OCI-LY3 (cell line): Measurements from ENCODE around the gene PIK3R6.

ENCODE experiments used
- H2AFZ ChIP-seq: fragments of 200-600, 300-600 bp; shearing (Covaris generic); 2 replicates; pipeline ENCODE4 v1.6.0; 2014; ENCODE audit warnings: antibody characterized with exemption, low read depth, low read length
- H3K27ac ChIP-seq: fragments of 200-600, 300-600 bp; sonication (generic); 2 replicates; pipeline ENCODE4 v1.5.1; 2014; ENCODE audit warnings: mild to moderate bottlenecking, low read length, moderate library complexity, mixed read lengths
- H3K27me3 ChIP-seq: fragments of 200-600, 300-600 bp; sonication (generic); 2 replicates; pipeline ENCODE4 v1.6.1; 2014; ENCODE audit warnings: low read depth, low read length, mixed read lengths
- H3K36me3 ChIP-seq: fragments of 200-600, 300-600 bp; sonication (generic); replicated peaks from 2 replicates; pipeline ENCODE3; 2014; ENCODE audit warnings: low read depth, low read length, mixed read lengths
- H3K4me1 ChIP-seq: fragments of 300-600, 200-600 bp; sonication (generic); 2 replicates; pipeline ENCODE4 v1.6.1; 2014; ENCODE audit warnings: low read length, mixed read lengths
- H3K4me2 ChIP-seq: fragments of 200-600, 300-600 bp; sonication (generic); 2 replicates; pipeline ENCODE4 v1.6.1; 2014; ENCODE audit warnings: low read length, mixed read lengths
- H3K4me3 ChIP-seq: fragments of 300-600, 200-600 bp; sonication (generic); 2 replicates; pipeline ENCODE4 v1.5.1; 2014; ENCODE audit warnings: antibody characterized with exemption, mild to moderate bottlenecking, low read length, moderate library complexity
- H3K79me2 ChIP-seq: fragments of 300-600, 200-600 bp; shearing (Covaris generic); 2 replicates; pipeline ENCODE4 v1.6.1; 2014; ENCODE audit warnings: mild to moderate bottlenecking, low read length, mixed read lengths
- H3K9ac ChIP-seq: fragments of 300-600, 200-600 bp; shearing (Covaris generic); 2 replicates; pipeline ENCODE4 v1.6.0; 2014; ENCODE audit warnings: mild to moderate bottlenecking, low read length, moderate library complexity
- H3K9me3 ChIP-seq: fragments of 200-600, 300-600 bp; shearing (Covaris generic); 2 replicates; pipeline ENCODE4 v1.6.1; 2014; ENCODE audit warnings: low read length, mixed read lengths; ENCODE audit not compliant: insufficient read depth
- H4K20me1 ChIP-seq: fragments of 200-600, 300-600 bp; sonication (generic); 2 replicates; pipeline ENCODE4 v1.6.1; 2016; ENCODE audit warnings: low read length, mixed read lengths; ENCODE audit not compliant: insufficient read depth
- EZH2phosphoT487 ChIP-seq: fragments of 200-600 bp; shearing (Covaris generic); IDR thresholded peaks from 2 replicates; pipeline ENCODE4 v1.6.1; 2018; ENCODE audit warnings: antibody characterized with exemption, mixed run types, low read depth
- TF ChIP-seq, protein P1 (sequence below): fragments of 200-600, 300-600 bp; sonication (generic); IDR thresholded peaks from 2 replicates; pipeline ENCODE4 v1.5.1; 2014; ENCODE audit warnings: antibody characterized with exemption, low read length, low read depth

PIK3R6 gene

DNA sequence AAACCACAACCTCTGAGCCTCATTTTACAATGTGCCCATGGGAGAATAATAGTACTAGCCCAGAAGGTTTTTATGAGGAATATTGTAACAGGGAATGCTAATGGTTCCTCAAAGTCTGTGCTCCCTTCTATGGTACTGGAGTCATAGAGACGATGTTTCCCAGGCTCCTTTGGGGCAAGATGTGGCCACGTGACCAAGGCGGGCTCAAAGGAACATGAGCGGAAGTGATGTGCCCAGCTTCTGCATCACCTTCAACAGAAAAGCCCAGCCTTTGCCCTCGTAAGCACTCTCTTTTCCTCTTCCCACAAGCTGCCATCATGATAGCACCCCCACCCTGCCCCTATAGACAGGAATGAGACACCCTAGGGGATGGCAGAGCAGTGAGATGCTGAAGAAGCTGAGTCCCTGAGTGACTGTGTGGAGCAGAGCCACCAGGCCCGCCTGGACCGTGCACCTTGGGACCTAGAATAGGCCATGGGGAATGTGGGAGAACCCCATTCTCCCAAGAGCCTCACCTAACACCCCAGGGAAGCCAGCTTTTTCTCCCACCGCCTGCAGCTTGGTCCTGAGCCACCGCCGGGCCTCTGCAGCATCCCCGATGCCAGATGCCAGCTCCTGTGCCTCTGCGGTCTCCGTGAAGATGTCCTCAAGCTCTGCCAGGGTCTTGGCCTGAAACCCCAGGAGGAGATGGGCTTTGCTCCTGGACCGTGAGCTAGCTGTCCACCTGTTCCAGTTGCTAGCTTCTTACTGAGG lies 22.2 kb upstream of the PIK3R6 start:
- Histone ChIP-seq H3K36me3 (peaks cover 6% of the 10 kb centered on the region), H3K4me1 (peaks cover 54% of the 10 kb centered on the region), H3K4me2 (no peak overlapping the region), H3K4me3 (no peak overlapping the region), H3K9me3 (no peaks in the 10 kb centered on the region), H3K27me3 (no peaks in the 10 kb centered on the region), H2AFZ (no peak overlapping the region), H4K20me1 (no peaks in the 10 kb centered on the region), H3K9ac (no peak overlapping the region), H3K27ac (no peak overlapping the region), H3K79me2 (no peaks in the 10 kb centered on the region)
- TF ChIP-seq, protein P1, sequence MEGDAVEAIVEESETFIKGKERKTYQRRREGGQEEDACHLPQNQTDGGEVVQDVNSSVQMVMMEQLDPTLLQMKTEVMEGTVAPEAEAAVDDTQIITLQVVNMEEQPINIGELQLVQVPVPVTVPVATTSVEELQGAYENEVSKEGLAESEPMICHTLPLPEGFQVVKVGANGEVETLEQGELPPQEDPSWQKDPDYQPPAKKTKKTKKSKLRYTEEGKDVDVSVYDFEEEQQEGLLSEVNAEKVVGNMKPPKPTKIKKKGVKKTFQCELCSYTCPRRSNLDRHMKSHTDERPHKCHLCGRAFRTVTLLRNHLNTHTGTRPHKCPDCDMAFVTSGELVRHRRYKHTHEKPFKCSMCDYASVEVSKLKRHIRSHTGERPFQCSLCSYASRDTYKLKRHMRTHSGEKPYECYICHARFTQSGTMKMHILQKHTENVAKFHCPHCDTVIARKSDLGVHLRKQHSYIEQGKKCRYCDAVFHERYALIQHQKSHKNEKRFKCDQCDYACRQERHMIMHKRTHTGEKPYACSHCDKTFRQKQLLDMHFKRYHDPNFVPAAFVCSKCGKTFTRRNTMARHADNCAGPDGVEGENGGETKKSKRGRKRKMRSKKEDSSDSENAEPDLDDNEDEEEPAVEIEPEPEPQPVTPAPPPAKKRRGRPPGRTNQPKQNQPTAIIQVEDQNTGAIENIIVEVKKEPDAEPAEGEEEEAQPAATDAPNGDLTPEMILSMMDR = no peak
- no peak for TF ChIP-seq EZH2phosphoT487

GRCh38 chr17:8888704-8889302 lies 21.3 kb upstream of the PIK3R6 start:
- Histone ChIP-seq H3K9me3 (no peaks in the 10 kb centered on the region), H3K27me3 (no peaks in the 10 kb centered on the region), H3K4me3 (no peak overlapping the region), H3K36me3 (peaks cover 6% of the 10 kb centered on the region), H3K9ac (no peak overlapping the region), H3K27ac (no peak overlapping the region), H2AFZ (no peak overlapping the region), H3K79me2 (no peaks in the 10 kb centered on the region), H3K4me1 (peaks cover 45% of the 10 kb centered on the region), H4K20me1 (no peaks in the 10 kb centered on the region), H3K4me2 (no peak overlapping the region)
- TF ChIP-seq, protein P1 = no peak
- no peak for TF ChIP-seq EZH2phosphoT487

DNA sequence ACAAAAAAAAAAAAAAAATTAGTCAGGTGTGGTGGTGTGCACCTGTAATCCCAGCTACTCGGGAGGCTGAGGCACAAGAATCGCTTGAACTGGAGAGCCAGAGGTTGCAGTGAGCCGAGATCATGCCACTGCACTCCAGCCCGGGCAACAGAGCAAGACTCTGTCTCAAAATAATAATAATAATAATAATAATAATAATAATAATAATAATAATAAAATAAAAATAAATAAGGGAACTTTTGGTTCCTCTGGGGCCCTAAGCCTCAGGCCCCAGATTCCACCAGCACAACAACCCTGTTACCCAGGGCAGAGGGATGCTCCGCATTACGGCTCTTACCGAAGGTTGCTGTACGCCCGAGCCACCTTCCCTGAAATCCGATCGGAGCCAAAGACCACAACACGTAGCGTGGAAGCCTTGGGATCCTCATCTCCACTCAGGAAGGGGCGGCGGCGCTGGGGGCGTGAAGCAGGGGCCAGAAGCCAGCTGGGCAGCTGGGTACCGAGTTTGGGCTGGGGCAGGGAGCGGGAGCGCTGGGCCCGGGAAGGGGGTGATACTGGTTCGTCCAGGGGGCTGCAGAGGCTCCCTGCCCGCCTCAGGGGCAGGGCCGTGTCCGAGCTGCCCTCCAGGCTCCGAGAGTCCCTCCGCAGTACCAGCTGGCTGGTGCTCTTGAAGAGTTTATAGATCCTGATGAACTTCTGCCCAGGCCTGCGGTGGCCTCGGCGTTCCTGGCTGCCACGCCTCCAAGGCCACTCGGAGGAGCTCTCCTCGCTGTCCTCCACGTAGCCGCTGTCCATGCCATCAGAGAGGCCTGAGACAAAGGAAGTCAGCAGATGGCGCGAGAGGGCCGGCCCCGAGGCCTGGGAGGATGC lies 20.6 kb upstream of the PIK3R6 start:
- Histone ChIP-seq H3K9me3 (no peaks in the 10 kb centered on the region), H3K36me3 (peaks cover 6% of the 10 kb centered on the region), H3K4me2 (no peak overlapping the region), H3K27me3 (no peaks in the 10 kb centered on the region), H3K4me3 (no peak overlapping the region), H3K27ac (no peak overlapping the region), H4K20me1 (no peaks in the 10 kb centered on the region), H3K9ac (no peak overlapping the region), H3K4me1 (peaks cover 38% of the 10 kb centered on the region), H2AFZ (no peak overlapping the region), H3K79me2 (no peaks in the 10 kb centered on the region)
- no peak for TF ChIP-seq EZH2phosphoT487
- TF ChIP-seq, protein P1 = 0 out of 2 replicates have a peak, but pooled peaks have one; percentile 6

DNA sequence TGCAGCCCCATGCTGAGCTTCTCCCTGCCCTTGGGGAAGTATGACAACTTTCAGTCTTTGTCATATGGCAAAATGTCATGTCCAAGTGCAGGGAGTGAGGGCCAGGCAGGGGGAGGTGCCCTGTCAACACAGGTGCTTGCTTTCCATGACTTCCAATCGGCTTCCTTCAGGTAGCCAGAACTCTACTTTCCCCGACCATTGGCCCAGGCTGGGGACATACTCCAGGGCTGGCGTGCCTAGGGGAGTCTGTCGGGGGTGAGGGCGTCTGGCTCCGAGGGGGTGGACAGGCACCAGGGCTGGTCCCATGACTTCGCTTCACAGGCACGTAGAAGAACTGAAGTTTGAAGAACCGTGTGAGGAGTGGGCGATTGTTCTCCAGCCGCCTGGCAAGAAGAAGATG lies 19.8 kb upstream of the PIK3R6 start:
- Histone ChIP-seq H2AFZ (no peak overlapping the region), H3K9ac (no peak overlapping the region), H3K27ac (no peak overlapping the region), H3K4me1 (peaks cover 30% of the 10 kb centered on the region), H3K36me3 (peaks cover 6% of the 10 kb centered on the region), H3K4me2 (peak overlapping the region; percentile 20; the same call in 1 of the 2 replicates), H3K9me3 (no peaks in the 10 kb centered on the region), H4K20me1 (no peaks in the 10 kb centered on the region), H3K4me3 (no peak overlapping the region), H3K27me3 (no peaks in the 10 kb centered on the region), H3K79me2 (no peaks in the 10 kb centered on the region)
- TF ChIP-seq, protein P1 = no peak
- TF ChIP-seq EZH2phosphoT487 = no peak
